ENCODE measurements around the gene CDH16. TPM values are rescaled to one million over a fixed set of nuclear protein-coding genes. Genes with fewer than 3 reads are reported as not detected.

CDH16 gene
- total RNA-seq, 4 donors from 2014 or later, result 0.20 to 2.4 (median 1.8) TPM; not detected in 1

- Histone ChIP-seq H3K4me3 (no peak overlapping the region), H3K27ac (no peak overlapping the region), H3K4me1 (peaks cover under 1 to 7% (median 2%) of the 10 kb centered on the region in 4 donors), H3K36me3 (peaks cover 0 to 5% (median 2%) of the 10 kb centered on the region in 4 donors), H3K27me3 (no peaks in the 10 kb centered on the region), H3K9me3 (no peaks in the 10 kb centered on the region)
- TF ChIP-seq POLR2AphosphoS5 (IDR thresholded peaks at IDR 0.05) (no peak), POLR2A (IDR thresholded peaks at IDR 0.05) (no peak), CTCF (IDR thresholded peaks at IDR 0.05) (no peak), EP300 (IDR thresholded peaks at IDR 0.05; ENCODE audit: low read depth) (no peak)
- intact Hi-C loops (cut with DNase I; ENCODE audit: low total_unique reads), result no loop called here
- 53 to 84% methylated on average over 2 of the region's 2 CpGs for WGBS, 2 donors (ENCODE audit: low coverage in 1 of 2)
- in situ Hi-C loops (cut with MboI; ENCODE audit: low pct_ligation_motif_present in 1 of 4, low pct_unique_long_range_greater_than_20kb in 1 of 4, low sequenced_read_pairs in 3 of 4), result no loop called here
- DNase-seq, result no peak
These were observed 32.4 kb downstream of the CDH16 start for GRCh38 chr16:66886321-66886720.

DNA sequence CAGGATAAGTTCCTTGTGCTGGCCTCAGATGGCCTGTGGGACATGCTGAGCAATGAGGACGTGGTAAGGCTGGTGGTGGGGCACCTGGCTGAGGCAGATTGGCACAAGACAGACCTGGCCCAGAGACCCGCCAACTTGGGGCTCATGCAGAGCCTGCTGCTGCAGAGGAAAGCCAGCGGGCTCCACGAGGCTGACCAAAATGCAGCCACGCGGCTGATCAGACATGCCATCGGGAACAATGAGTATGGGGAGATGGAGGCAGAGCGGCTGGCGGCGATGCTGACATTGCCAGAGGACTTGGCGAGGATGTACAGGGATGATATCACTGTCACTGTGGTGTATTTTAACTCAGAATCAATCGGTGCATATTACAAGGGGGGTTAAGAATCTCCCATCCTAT lies 33.2 kb downstream of the CDH16 start:
- in situ Hi-C loops (cut with MboI; ENCODE audit: low pct_ligation_motif_present in 1 of 4, low pct_unique_long_range_greater_than_20kb in 1 of 4, low sequenced_read_pairs in 3 of 4) (no loop called here), intact Hi-C loops (cut with DNase I; ENCODE audit: low total_unique reads) (no loop called here)
- Histone ChIP-seq H3K36me3 (peaks cover 0 to 5% (median 2%) of the 10 kb centered on the region in 4 donors), H3K9me3 (no peaks in the 10 kb centered on the region), H3K27ac (no peak overlapping the region), H3K27me3 (no peaks in the 10 kb centered on the region), H3K4me1 (peaks cover 5 to 11% (median 7%) of the 10 kb centered on the region in 4 donors), H3K4me3 (no peak overlapping the region)
- TF ChIP-seq POLR2A (IDR thresholded peaks at IDR 0.05), result no peak
- TF ChIP-seq EP300 (IDR thresholded peaks at IDR 0.05; ENCODE audit: low read depth), result no peak
- no peak for DNase-seq
- 60 to 94% methylated on average over 1 to 12 of the region's 12 CpGs for WGBS, 2 donors (ENCODE audit: low coverage in 1 of 2)

GRCh38 chr16:66882702-66883101 lies 36.0 kb downstream of the CDH16 start:
- Histone ChIP-seq H3K36me3 (peaks cover 0 to 5% (median 2%) of the 10 kb centered on the region in 4 donors), H3K27me3 (no peaks in the 10 kb centered on the region), H3K4me3 (no peak overlapping the region), H3K9me3 (no peaks in the 10 kb centered on the region), H3K4me1 (peaks cover 8 to 25% (median 9%) of the 10 kb centered on the region in 4 donors), H3K27ac (no peak overlapping the region)
- intact Hi-C loops (cut with DNase I; ENCODE audit: low total_unique reads) (no loop called here), in situ Hi-C loops (cut with MboI; ENCODE audit: low pct_ligation_motif_present in 1 of 4, low pct_unique_long_range_greater_than_20kb in 1 of 4, low sequenced_read_pairs in 3 of 4) (no loop called here)
- no peak for DNase-seq
- 100% methylated on average over 2 to 3 of the region's 3 CpGs for WGBS, 2 donors (ENCODE audit: low coverage in 1 of 2)
- no peak for TF ChIP-seq POLR2A (IDR thresholded peaks at IDR 0.05)
- no peak for TF ChIP-seq EP300 (IDR thresholded peaks at IDR 0.05; ENCODE audit: low read depth)
- TF ChIP-seq POLR2AphosphoS5 (IDR thresholded peaks at IDR 0.05), result no peak
- TF ChIP-seq CTCF (IDR thresholded peaks at IDR 0.05), result no peak

GRCh38 chr16:66881964-66882508 lies 36.6 kb downstream of the CDH16 start:
- no peaks in the 10 kb centered on the region for H3K9me3 ChIP-seq
- H3K4me1 ChIP-seq, result peaks cover 8 to 25% (median 9%) of the 10 kb centered on the region in 4 donors
- intact Hi-C loops (cut with DNase I; ENCODE audit: low total_unique reads) (no loop called here), in situ Hi-C loops (cut with MboI; ENCODE audit: low pct_ligation_motif_present in 1 of 4, low pct_unique_long_range_greater_than_20kb in 1 of 4, low sequenced_read_pairs in 3 of 4) (no loop called here)
- H3K27ac ChIP-seq, result no peak overlapping the region
- H3K27me3 ChIP-seq, result no peaks in the 10 kb centered on the region
- no peak for DNase-seq
- H3K4me3 ChIP-seq, result no peak overlapping the region
- 95 to 100% methylated on average over 2 to 8 of the region's 8 CpGs for WGBS, 2 donors (ENCODE audit: low coverage in 1 of 2)
- peaks cover 0 to 5% (median 2%) of the 10 kb centered on the region in 4 donors for H3K36me3 ChIP-seq
- TF ChIP-seq POLR2A (IDR thresholded peaks at IDR 0.05) (no peak), POLR2AphosphoS5 (IDR thresholded peaks at IDR 0.05) (no peak), CTCF (IDR thresholded peaks at IDR 0.05) (no peak), EP300 (IDR thresholded peaks at IDR 0.05; ENCODE audit: low read depth) (no peak)
